Measurements from ENCODE around the gene SPRYD3. TPM values are rescaled to one million over a fixed set of nuclear protein-coding genes. Genes with fewer than 3 reads are reported as not detected.
"Not testable (repeated sequence)": the region's sequence is repeated elsewhere in the genome, so short reads cannot be mapped to it uniquely, and the experiment has no call there.

SPRYD3 gene
- total and polyA plus RNA-seq, 2 donors = 9.1 to 17.3 TPM

DNA sequence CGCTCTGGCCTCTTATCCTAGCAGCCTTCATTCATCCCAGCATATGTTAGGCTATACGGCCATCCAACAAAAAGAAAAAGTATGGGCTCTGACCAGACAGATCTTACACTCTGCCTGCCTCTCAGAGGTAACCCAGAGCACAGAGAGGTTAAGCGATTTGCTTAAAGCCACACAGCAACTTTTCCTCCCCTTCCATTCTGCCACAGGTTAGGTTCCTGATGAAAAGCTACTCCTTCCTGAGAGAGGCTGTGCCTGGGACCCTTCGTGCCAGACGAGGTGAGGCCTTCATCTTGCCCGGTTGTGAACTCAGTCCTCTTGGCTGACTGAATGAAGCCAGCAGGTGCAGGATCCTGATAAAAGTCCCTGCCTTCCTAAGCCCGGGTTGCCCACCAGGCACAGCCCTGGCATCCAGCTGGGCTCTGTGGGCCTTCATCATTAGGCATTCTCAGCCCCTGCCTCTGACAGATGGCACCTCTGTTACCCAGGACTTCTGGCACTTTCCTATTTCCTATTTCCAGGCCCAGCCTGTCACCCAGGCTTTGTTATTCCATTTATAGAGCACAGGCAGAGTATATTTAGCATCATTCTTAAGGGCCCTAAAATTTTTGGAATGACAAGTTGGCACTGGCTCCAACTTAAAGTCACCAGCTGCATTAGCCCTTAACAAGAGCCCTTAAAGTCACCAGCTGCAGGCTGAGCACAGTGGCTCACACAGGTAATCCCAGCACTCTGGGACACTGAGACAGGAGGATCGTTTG lies 36.9 kb upstream of the SPRYD3 start:
- WGBS = 97% methylated on average over 8 of the region's 8 CpGs
- Histone ChIP-seq H3K4me1 (ENCODE audit: control insufficient read depth in 2 of 2, insufficient read depth in 2 of 2, low read length in 2 of 2) (no peaks in the 10 kb centered on the region), H3K9me3 (ENCODE audit: control insufficient read depth in 2 of 2, insufficient read depth in 1 of 2, low read length in 1 of 2) (no peaks in the 10 kb centered on the region), H3K27ac (ENCODE audit: low read depth in 1 of 2, low read length in 1 of 2) (no peak overlapping the region), H3K4me3 (ENCODE audit: low read length in 2 of 2) (no peak overlapping the region), H3K36me3 (ENCODE audit: control insufficient read depth in 2 of 2, insufficient read depth in 2 of 2, low read length in 1 of 2) (no peaks in the 10 kb centered on the region), H3K27me3 (ENCODE audit: control insufficient read depth in 2 of 2, insufficient read depth in 1 of 2, low read length in 1 of 2) (no peaks in the 10 kb centered on the region)
- DNase-seq (ENCODE audit: low read depth in 6 of 9, low spot score in 9 of 9) = no peak

GRCh38 chr12:53115112-53115890 lies 36.1 kb upstream of the SPRYD3 start:
- DNase-seq (ENCODE audit: low read depth in 6 of 9, low spot score in 9 of 9) = no peak
- no peak overlapping the region for H3K4me3 ChIP-seq (ENCODE audit: low read length in 2 of 2)
- no peaks in the 10 kb centered on the region for H3K9me3 ChIP-seq (ENCODE audit: control insufficient read depth in 2 of 2, insufficient read depth in 1 of 2, low read length in 1 of 2)
- no peaks in the 10 kb centered on the region for H3K27me3 ChIP-seq (ENCODE audit: control insufficient read depth in 2 of 2, insufficient read depth in 1 of 2, low read length in 1 of 2)
- 94% methylated on average over 33 of the region's 33 CpGs for WGBS
- peak overlapping the region in 1 of 2 donors; percentile 11 for H3K27ac ChIP-seq (ENCODE audit: low read depth in 1 of 2, low read length in 1 of 2)
- no peaks in the 10 kb centered on the region for H3K36me3 ChIP-seq (ENCODE audit: control insufficient read depth in 2 of 2, insufficient read depth in 2 of 2, low read length in 1 of 2)
- H3K4me1 ChIP-seq (ENCODE audit: control insufficient read depth in 2 of 2, insufficient read depth in 2 of 2, low read length in 2 of 2) = no peaks in the 10 kb centered on the region

- DNase-seq (ENCODE audit: low read depth in 6 of 9, low spot score in 9 of 9) = no peak
- H3K27ac ChIP-seq (ENCODE audit: low read depth in 1 of 2, low read length in 1 of 2) = no peak overlapping the region
- no peak overlapping the region for H3K4me3 ChIP-seq (ENCODE audit: low read length in 2 of 2)
- no peaks in the 10 kb centered on the region for H3K4me1 ChIP-seq (ENCODE audit: control insufficient read depth in 2 of 2, insufficient read depth in 2 of 2, low read length in 2 of 2)
- no peaks in the 10 kb centered on the region for H3K36me3 ChIP-seq (ENCODE audit: control insufficient read depth in 2 of 2, insufficient read depth in 2 of 2, low read length in 1 of 2)
- H3K9me3 ChIP-seq (ENCODE audit: control insufficient read depth in 2 of 2, insufficient read depth in 1 of 2, low read length in 1 of 2) = no peaks in the 10 kb centered on the region
- no peaks in the 10 kb centered on the region for H3K27me3 ChIP-seq (ENCODE audit: control insufficient read depth in 2 of 2, insufficient read depth in 1 of 2, low read length in 1 of 2)
Observed at GRCh38 chr12:53113951-53114350, 34.8 kb upstream of the SPRYD3 start.

DNA sequence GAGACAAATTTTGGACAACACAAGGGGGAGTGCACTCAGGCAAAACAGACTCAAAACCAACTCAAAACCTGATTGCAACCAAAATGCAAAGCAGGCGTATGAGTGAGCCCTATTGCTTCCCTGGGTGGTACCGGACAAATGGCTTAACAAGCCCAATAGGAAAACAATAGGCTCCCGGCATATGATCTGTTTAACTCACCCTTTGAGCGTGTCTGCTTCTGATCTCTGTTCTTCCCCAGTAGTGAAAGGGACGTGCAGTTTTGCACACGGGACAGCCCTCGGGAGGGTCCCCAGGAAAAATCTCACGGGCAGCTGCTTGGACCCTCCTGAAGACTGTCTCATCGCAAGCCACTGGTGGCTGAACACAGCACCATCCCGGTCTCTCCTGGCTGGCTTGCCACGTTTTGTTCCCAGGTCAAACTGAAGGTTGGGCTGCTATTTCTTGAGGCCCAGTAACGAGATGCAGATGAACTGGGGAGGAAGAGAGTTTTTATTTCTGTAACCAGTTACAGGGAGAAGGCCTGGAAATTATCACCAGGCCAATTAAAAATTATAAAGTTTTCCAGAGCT lies 34.0 kb upstream of the SPRYD3 start:
- H3K4me1 ChIP-seq (ENCODE audit: control insufficient read depth in 2 of 2, insufficient read depth in 2 of 2, low read length in 2 of 2) = no peaks in the 10 kb centered on the region
- no peak overlapping the region for H3K4me3 ChIP-seq (ENCODE audit: low read length in 2 of 2)
- WGBS = 96% methylated on average over 12 of the region's 12 CpGs
- no peaks in the 10 kb centered on the region for H3K36me3 ChIP-seq (ENCODE audit: control insufficient read depth in 2 of 2, insufficient read depth in 2 of 2, low read length in 1 of 2)
- H3K27me3 ChIP-seq (ENCODE audit: control insufficient read depth in 2 of 2, insufficient read depth in 1 of 2, low read length in 1 of 2) = no peaks in the 10 kb centered on the region
- no peaks in the 10 kb centered on the region for H3K9me3 ChIP-seq (ENCODE audit: control insufficient read depth in 2 of 2, insufficient read depth in 1 of 2, low read length in 1 of 2)
- DNase-seq (ENCODE audit: low read depth in 6 of 9, low spot score in 9 of 9) = no peak
- no peak overlapping the region for H3K27ac ChIP-seq (ENCODE audit: low read depth in 1 of 2, low read length in 1 of 2)

GRCh38 chr12:53112431-53112830 lies 33.2 kb upstream of the SPRYD3 start:
- 98% methylated on average over 7 of the region's 7 CpGs for WGBS
- not testable (repeated sequence) for H3K4me1 ChIP-seq (ENCODE audit: control insufficient read depth in 2 of 2, insufficient read depth in 2 of 2, low read length in 2 of 2); H3K4me3 ChIP-seq (ENCODE audit: low read length in 2 of 2); H3K27ac ChIP-seq (ENCODE audit: low read depth in 1 of 2, low read length in 1 of 2); DNase-seq (ENCODE audit: low read depth in 6 of 9, low spot score in 9 of 9); H3K9me3 ChIP-seq (ENCODE audit: control insufficient read depth in 2 of 2, insufficient read depth in 1 of 2, low read length in 1 of 2); H3K27me3 ChIP-seq (ENCODE audit: control insufficient read depth in 2 of 2, insufficient read depth in 1 of 2, low read length in 1 of 2); H3K36me3 ChIP-seq (ENCODE audit: control insufficient read depth in 2 of 2, insufficient read depth in 2 of 2, low read length in 1 of 2)

- Histone ChIP-seq H3K9me3 (ENCODE audit: control insufficient read depth in 2 of 2, insufficient read depth in 1 of 2, low read length in 1 of 2) (no peaks in the 10 kb centered on the region), H3K36me3 (ENCODE audit: control insufficient read depth in 2 of 2, insufficient read depth in 2 of 2, low read length in 1 of 2) (no peaks in the 10 kb centered on the region), H3K27ac (ENCODE audit: low read depth in 1 of 2, low read length in 1 of 2) (no peak overlapping the region), H3K4me3 (ENCODE audit: low read length in 2 of 2) (no peak overlapping the region), H3K27me3 (ENCODE audit: control insufficient read depth in 2 of 2, insufficient read depth in 1 of 2, low read length in 1 of 2) (no peaks in the 10 kb centered on the region), H3K4me1 (ENCODE audit: control insufficient read depth in 2 of 2, insufficient read depth in 2 of 2, low read length in 2 of 2) (peaks cover 9 to 20% of the 10 kb centered on the region in 2 donors)
- 92% methylated on average over 7 of the region's 7 CpGs for WGBS
- no peak for DNase-seq (ENCODE audit: low read depth in 6 of 9, low spot score in 9 of 9)
Observed at GRCh38 chr12:53107122-53107521, 27.9 kb upstream of the SPRYD3 start.

DNA sequence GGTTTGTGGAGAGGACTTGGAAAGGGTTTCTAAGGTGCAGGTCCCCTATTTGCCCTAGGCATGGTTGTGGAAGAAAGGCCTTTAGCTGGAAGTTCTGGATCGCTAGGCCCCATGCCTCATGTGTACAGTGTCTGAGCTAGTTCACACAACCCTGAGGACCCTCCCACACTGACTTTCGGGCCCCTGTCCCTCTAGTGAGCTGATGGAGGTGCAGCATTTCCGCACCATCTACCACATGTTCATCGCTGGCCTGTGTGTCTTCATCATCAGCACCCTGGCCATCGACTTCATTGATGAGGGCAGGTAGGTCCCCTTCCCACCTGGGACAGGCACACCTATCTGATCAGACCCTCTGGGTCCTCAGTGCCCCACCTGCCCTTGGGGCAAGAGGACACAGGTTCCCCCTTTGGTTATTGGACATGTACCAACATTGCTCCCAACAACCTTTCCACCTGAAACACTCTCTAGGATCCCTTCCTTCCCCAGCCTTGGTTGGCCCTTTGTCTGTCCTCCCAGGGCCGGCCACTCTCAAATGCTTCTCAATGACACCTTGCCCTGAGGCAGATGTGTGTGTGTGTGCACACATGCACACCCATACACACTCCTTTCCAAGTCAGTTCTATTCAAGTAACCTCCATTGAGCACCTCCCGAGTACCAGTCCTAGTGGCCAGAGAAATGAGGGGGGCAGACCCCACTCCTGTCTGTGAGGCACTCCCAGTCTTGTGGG lies 26.7 kb upstream of the SPRYD3 start:
- Histone ChIP-seq H3K4me3 (ENCODE audit: low read length in 2 of 2) (no peak overlapping the region), H3K4me1 (ENCODE audit: control insufficient read depth in 2 of 2, insufficient read depth in 2 of 2, low read length in 2 of 2) (peaks cover 9 to 29% of the 10 kb centered on the region in 2 donors), H3K9me3 (ENCODE audit: control insufficient read depth in 2 of 2, insufficient read depth in 1 of 2, low read length in 1 of 2) (no peaks in the 10 kb centered on the region), H3K36me3 (ENCODE audit: control insufficient read depth in 2 of 2, insufficient read depth in 2 of 2, low read length in 1 of 2) (no peaks in the 10 kb centered on the region), H3K27me3 (ENCODE audit: control insufficient read depth in 2 of 2, insufficient read depth in 1 of 2, low read length in 1 of 2) (no peaks in the 10 kb centered on the region), H3K27ac (ENCODE audit: low read depth in 1 of 2, low read length in 1 of 2) (no peak overlapping the region)
- DNase-seq (ENCODE audit: low read depth in 6 of 9, low spot score in 9 of 9) = no peak
- WGBS = 97% methylated on average over 7 of the region's 7 CpGs

DNA sequence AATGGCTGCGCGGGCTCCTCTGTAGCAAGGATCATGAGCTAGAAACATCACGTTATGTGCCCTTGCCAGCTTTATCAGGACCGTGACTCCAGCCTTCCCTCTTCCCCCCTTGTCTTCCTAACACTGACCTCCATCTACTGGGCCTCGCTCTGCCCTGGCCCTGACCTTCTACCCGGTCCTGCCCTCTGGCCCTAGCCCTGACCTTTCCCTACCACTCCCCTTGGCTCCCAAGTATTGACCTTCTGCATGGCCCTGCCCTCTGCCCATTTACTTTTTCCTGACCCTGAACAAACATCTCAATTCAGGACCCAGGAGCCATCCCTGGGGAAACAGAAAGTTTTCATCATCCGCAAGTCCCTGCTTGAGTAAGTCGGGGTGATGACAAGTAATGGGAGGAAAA lies 26.1 kb upstream of the SPRYD3 start:
- Histone ChIP-seq H3K9me3 (ENCODE audit: control insufficient read depth in 2 of 2, insufficient read depth in 1 of 2, low read length in 1 of 2) (no peaks in the 10 kb centered on the region), H3K4me1 (ENCODE audit: control insufficient read depth in 2 of 2, insufficient read depth in 2 of 2, low read length in 2 of 2) (peaks cover 9 to 29% of the 10 kb centered on the region in 2 donors), H3K27ac (ENCODE audit: low read depth in 1 of 2, low read length in 1 of 2) (no peak overlapping the region), H3K27me3 (ENCODE audit: control insufficient read depth in 2 of 2, insufficient read depth in 1 of 2, low read length in 1 of 2) (no peaks in the 10 kb centered on the region), H3K36me3 (ENCODE audit: control insufficient read depth in 2 of 2, insufficient read depth in 2 of 2, low read length in 1 of 2) (no peaks in the 10 kb centered on the region), H3K4me3 (ENCODE audit: low read length in 2 of 2) (no peak overlapping the region)
- 96% methylated on average over 8 of the region's 8 CpGs for WGBS
- DNase-seq (ENCODE audit: low read depth in 6 of 9, low spot score in 9 of 9) = no peak
